GM12801 (cell line): ENCODE measurements around the gene CDK19.

Source experiments
- CTCF ChIP-seq: IDR thresholded peaks from one replicate; pipeline ENCODE4 v1.5.1; 2011; ENCODE audit warnings: control low read depth; ENCODE audit not compliant: insufficient read length; ENCODE audit errors: extremely low read depth

The CDK19 gene

DNA sequence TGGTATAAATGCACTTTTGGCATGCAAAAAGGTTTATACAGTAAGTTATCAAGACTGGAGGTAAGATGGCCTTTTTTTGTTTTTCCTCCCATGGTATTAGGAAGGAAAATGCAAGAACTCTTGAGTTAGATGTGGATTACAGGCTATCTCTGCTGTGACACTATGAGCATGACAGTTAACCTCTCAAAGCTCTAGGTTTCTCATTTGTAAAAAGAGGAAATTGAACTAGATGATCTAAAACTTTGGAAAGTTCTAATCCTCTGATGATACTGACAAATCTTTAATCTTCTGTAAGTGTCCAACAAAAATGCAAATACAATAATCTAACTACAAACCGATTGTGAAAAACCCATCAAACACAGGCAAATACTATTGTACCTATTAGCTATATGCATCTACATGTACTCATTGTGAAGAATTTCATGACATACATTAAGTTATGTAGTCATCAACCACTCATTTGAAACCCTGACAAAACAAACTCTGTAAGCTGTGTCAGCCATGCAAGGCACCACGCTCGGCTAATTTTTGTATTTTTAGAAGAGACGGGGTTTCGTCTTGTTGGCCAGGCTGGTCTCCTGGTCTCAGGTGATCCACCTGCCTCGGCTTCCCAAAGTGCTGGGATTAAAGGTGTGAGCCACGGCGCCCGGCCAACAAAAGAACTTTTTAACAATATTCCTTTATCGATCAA is 4.2 kb downstream of the CDK19 start:
- TF ChIP-seq CTCF = no peak

- TF ChIP-seq CTCF = no peak
These were observed 5.5 kb downstream of the CDK19 start for GRCh38 chr6:110809792-110810191.

GRCh38 chr6:110800839-110801196 is 14.5 kb downstream of the CDK19 start:
- TF ChIP-seq CTCF = no peak

DNA sequence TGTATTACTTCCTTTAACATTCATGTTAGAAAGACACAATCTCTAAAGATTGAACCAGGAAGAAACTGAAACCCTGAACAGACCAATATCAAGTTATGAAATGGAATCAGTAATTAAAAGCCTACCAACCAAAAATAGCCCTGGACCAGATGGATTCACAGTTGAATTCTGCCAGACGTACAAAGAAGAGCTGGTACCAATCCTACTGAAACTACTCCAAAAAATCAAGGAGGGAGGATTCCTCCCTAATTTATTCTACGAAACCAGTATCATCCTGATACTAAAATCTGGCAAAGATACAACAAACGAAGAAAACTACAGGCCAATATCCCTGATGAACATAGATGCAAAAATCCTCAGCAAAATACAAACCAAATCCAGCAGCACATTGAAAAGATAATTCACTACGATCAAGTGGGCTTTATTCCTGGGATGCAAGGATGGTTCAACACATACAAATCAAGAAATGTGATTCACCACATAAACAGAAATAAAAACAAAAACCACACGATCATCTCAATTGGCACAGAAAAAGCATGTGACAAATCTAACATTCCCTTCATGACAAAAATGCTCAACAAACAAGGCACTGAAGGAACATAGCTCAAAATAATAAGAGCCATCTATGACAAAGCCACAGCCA is 15.0 kb downstream of the CDK19 start:
- TF ChIP-seq CTCF = no peak

- no peak for TF ChIP-seq CTCF
These were observed 15.6 kb downstream of the CDK19 start for GRCh38 chr6:110799655-110800054.

GRCh38 chr6:110799189-110799588 is 16.1 kb downstream of the CDK19 start:
- no peak for TF ChIP-seq CTCF

DNA sequence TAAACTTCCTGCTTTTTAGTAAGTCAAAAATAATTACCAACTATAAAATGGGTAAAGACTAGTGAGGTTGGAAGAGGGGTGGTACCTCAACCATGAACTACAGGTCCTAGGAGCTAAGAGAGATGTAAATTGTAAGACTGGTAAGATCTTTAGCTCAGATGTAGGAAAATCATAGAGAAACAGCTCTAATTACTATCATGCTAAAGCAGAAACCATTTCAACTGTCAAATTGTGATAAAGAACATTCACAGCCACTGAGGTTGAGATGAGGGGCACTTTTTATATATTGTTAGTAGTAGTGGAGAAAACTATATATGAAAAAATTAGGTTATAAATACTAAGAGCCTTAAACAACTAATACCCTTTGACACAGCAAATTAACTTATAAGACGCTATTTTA is 20.0 kb downstream of the CDK19 start:
- TF ChIP-seq CTCF = no peak
